Measurements from ENCODE around the gene PTPRA.

PTPRA gene

DNA sequence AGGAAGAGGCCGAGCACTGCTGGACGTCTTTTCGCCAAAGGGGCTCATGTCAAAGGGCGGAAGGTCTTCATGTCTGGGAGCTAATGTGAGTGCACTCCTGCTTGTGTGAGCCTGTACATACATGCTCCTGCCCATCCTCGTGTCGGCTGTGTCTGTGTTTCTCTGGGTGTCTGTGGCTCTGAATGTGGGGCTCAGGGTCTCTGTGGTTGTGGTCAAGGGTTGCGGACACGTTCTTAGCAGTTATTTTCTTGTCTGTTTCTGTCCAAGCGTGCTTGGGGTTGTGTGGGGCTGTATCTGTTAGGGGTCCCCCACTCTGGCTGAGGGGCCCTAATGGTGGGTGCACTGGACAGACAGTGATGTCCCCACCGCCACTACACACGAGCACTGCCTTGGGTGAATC is 208.4 kb downstream of the PTPRA start:
- DNase-seq: no peak

GRCh38 chr20:3082306-3082951 is 209.1 kb downstream of the PTPRA start:
- DNase-seq: no peak

- DNase-seq: no peak
These were observed 210.0 kb downstream of the PTPRA start for GRCh38 chr20:3082955-3083952.

- no peak for DNase-seq
These were observed 211.2 kb downstream of the PTPRA start, which contains the start of gene AVP for GRCh38 chr20:3084283-3084985. Gene AVP, minus strand, starts transcription at chr20:3084724. Its CDS starts 50 bp downstream, at chr20:3084674.

DNA sequence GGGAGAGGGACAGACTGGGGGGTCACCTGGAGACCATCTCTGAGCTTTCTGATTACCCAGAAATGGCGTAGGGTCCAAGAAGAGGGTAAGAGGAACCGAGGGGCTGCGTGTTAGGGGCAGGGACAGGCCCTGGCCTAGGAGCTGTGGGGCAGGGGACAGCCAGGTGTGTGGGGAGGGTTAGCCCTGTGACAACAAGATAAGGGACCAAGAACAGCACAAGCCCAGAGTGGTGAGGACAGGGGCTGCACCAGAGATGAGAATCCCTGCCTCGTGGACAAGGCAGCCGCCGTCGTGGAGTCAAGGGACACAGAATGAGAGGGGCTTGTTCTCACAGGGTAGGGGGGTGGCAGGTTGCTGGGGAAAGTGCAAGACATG is 211.7 kb downstream of the PTPRA start:
- DNase-seq: no peak

DNA sequence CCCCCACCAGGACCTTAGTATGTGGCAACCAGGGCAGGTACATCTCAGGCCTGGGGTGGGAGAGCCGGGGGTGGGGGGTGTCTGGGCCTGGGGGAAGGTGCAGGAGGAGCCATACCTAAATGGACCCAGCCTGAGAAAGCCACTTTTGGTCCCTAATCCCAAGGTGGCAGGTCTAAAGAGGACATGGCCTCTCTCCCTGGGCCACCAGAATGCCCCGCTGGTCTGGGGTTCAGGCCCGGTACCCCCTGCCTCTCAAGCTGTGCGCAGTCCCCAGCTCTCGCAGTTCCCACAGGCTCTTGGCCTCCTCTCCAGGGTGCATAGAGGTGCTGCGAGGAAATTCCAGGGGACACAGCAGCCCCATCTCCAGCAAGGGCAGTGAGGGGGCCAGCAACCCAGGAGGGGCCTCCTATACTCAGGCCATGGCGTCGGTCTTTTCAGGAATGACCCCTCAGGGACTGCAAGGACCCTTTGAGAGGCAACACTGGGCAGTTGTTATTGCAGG is 212.3 kb downstream of the PTPRA start:
- no peak for DNase-seq

GRCh38 chr20:3088031-3088430 is 214.8 kb downstream of the PTPRA start:
- DNase-seq: no peak
